Central memory CD8-positive, alpha-beta T cell (primary cell): ENCODE data around the gene DDX59.
A peak's percentile ranks its signal among the peaks of the same experiment; 100 is the strongest.

Experiments used
- ATAC-seq: fragments of 150-1000 bp; cut with Tn5 transposase; replicated peaks from 2 replicates; pipeline ENCODE4 v1.10.0; 2022; ENCODE audit warnings: mild to moderate bottlenecking, moderate FRiP score, moderate number of reproducible peaks; ENCODE audit not compliant: poor library complexity, severe bottlenecking; ENCODE audit errors: extremely low read depth
- DNase-seq, 2 donors: peaks; one replicate each; pipeline ENCODE4 v3.0.0; 2021; ENCODE audit warnings: low spot score in 2 of 2
- H3K27ac Mint-ChIP-seq: one replicate; pipeline ENCODE4 v1.8.0; 2022; ENCODE audit warnings: low read depth, mild to moderate bottlenecking, moderate library complexity, mixed read lengths
- H3K27me3 Mint-ChIP-seq: one replicate; pipeline ENCODE4 v1.8.0; 2022; ENCODE audit warnings: mixed read lengths
- H3K36me3 Mint-ChIP-seq: one replicate; pipeline ENCODE4 v1.8.0; 2022; ENCODE audit warnings: mild to moderate bottlenecking, moderate library complexity, mixed read lengths; ENCODE audit not compliant: insufficient read depth
- H3K4me1 Mint-ChIP-seq: one replicate; pipeline ENCODE4 v1.8.0; 2022; ENCODE audit warnings: mixed read lengths
- H3K4me3 Mint-ChIP-seq: one replicate; pipeline ENCODE4 v1.8.0; 2022; ENCODE audit warnings: mild to moderate bottlenecking, moderate library complexity, mixed read lengths
- H3K9me3 Mint-ChIP-seq: one replicate; pipeline ENCODE4 v1.8.0; 2022; ENCODE audit warnings: mixed read lengths

DDX59 gene

DNA sequence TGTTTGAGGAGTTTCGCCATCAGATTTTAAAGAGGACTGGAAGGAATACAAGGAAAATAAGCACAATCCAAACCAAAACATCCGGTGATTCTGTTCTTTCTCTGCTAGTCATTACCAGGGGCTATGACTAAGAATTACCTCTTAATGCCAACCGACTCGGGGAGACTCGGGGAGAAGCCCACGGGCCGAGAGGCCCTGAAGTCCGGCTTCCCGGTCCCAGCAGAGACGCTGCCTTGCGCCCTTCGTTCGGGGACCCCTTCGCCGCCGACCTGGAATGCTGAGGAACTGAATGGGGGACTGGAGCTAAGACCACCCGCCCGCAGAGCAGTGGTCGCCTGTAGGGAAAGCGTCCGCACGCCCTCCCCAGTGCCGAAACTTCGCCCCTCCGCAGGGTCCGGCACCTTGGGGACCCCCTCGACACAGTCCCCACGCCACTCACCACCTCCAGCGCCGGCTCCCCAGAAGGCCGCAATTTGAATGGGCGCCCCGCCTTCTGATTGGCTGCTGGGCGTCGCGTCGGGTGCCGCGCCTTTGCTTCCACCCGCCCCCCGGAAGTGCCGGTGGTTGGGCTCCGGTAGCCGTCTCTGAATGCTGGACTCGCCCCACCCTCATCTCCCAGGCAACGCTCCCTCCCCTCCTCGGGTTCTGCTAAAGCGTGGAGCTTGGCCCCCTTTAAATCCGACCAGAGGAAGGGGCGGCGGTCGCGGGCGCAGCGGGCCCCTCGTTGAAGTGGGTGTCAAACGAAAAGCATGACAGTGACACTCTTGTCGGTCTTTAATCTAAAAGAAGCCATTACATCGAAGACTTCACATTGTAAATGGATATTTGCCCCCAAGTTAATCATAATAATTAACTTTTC lies 49.2 kb downstream of the DDX59 start, which contains the start of gene KIF14:
Gene KIF14, minus strand, starts transcription at position 479 of the 859 bp plus-strand sequence. CDS start 2,028 bp downstream, outside the sequence.
- H3K4me3 Mint-ChIP-seq: peak within 1 kb of the TSS; percentile 96
- no peaks in the 10 kb centered on the region for H3K9me3 Mint-ChIP-seq

DNA sequence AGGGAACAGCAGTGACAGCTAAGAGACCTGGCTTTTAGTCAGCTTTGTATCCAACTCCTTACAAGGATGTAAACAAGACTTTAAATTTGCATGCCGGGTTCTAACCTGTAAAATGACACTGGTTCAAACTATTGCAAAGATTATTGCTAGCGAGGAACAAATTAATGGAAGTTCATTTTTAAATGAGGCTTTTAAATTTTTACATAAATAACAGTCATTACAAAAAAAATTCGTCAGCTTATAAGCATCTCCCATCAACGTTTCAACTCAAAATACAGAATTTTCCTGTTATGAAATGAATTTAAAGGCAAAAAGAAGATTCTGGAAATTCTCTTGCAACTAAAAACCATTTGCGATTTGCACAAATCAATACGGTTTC lies 49.8 kb downstream of the DDX59 start:
- no peak for ATAC-seq
- Mint-ChIP-seq H3K9me3 (no peaks in the 10 kb centered on the region), H3K27ac (no peak overlapping the region)

More for the DNA sequence above, 49.2 kb downstream of the DDX59 start, which contains the start of gene KIF14:
- Mint-ChIP-seq H3K4me1 (peaks cover 8% of the 10 kb centered on the region), H3K36me3 (peaks cover 2% of the 10 kb centered on the region), H3K27ac (peak within 1 kb of the TSS; percentile 95), H3K27me3 (no peaks in the 10 kb centered on the region)
- ATAC-seq: peak; percentile 98
- DNase-seq: peak; percentile 83 to 85

DNA sequence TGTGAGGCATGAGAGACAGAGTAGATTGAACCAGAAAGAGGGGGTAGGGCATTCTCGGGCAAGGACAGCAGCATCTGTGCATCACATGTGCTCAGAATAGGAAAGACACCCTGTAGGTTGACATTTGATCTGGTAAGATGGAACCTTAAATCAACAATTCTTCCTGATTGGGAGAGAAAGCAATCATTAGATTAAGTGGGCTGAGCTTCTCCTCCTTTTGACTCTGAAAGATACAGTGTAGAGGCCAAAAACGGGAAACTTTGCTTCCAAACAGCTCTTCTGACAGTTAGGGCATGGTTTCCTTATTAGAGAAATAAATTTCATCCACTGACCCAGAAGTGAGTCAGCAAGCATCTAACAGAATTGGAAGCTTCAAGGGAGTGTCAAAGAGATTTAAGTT lies 58.9 kb downstream of the DDX59 start:
- no peaks in the 10 kb centered on the region for H3K9me3 Mint-ChIP-seq
- no peaks in the 10 kb centered on the region for H3K27me3 Mint-ChIP-seq
- no peaks in the 10 kb centered on the region for H3K36me3 Mint-ChIP-seq
- DNase-seq (no peak), ATAC-seq (no peak)
- H3K4me1 Mint-ChIP-seq: no peaks in the 10 kb centered on the region
- H3K27ac Mint-ChIP-seq: no peak overlapping the region
- no peak overlapping the region for H3K4me3 Mint-ChIP-seq

More for the DNA sequence above, 49.8 kb downstream of the DDX59 start:
- Mint-ChIP-seq H3K36me3 (peaks cover 2% of the 10 kb centered on the region), H3K4me3 (peak overlapping the region; percentile 96), H3K27me3 (no peaks in the 10 kb centered on the region), H3K4me1 (peaks cover 8% of the 10 kb centered on the region)
- DNase-seq: no peak

DNA sequence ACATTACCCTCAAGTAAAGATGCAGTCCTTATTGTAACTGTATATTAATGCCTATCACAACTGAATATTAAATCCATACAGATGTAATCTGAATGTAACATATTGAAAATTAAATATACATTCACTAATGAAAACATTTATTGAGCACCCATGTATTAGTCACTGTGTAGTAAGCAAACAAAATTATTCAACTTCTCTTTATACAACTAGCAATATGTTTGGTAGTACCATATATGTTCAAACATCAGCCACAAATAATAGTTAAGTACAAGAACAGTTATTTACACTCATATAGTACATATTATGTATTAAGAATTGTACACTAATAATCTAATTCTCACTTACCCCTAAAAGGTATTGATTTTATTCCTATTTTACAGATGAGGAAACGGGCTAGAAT lies 67.1 kb downstream of the DDX59 start:
- Mint-ChIP-seq H3K4me3 (no peak overlapping the region), H3K4me1 (no peaks in the 10 kb centered on the region), H3K9me3 (no peaks in the 10 kb centered on the region), H3K36me3 (peaks cover 1% of the 10 kb centered on the region), H3K27me3 (no peaks in the 10 kb centered on the region), H3K27ac (no peak overlapping the region)
- DNase-seq: no peak
- no peak for ATAC-seq
